ENCODE data around the gene ARL8A.
"Not testable (repeated sequence)": the region's sequence is repeated elsewhere in the genome, so short reads cannot be mapped to it uniquely, and the experiment has no call there.

Gene ARL8A

GRCh38 chr1:202144402-202145067 lies at the start of gene ARL8A:
ARL8A (minus strand) TSS chr1:202144737; CDS start chr1:202144572, 165 bp downstream.
- DNase-seq (ENCODE audit: low read depth in 2 of 2), result no peak

- no peak for DNase-seq (ENCODE audit: low read depth in 2 of 2)
Observed at GRCh38 chr1:202194328-202194648, 49.8 kb upstream of the ARL8A start.

- no peak for DNase-seq (ENCODE audit: low read depth in 2 of 2)
Observed at GRCh38 chr1:202193614-202194327, 49.2 kb upstream of the ARL8A start, which contains the start of gene LGR6. LGR6 (plus strand) TSS chr1:202193799; CDS start chr1:202193990, 191 bp downstream.

GRCh38 chr1:202192770-202193613 lies 48.5 kb upstream of the ARL8A start:
- DNase-seq (ENCODE audit: low read depth in 2 of 2), result peak; percentile 44 to 54

DNA sequence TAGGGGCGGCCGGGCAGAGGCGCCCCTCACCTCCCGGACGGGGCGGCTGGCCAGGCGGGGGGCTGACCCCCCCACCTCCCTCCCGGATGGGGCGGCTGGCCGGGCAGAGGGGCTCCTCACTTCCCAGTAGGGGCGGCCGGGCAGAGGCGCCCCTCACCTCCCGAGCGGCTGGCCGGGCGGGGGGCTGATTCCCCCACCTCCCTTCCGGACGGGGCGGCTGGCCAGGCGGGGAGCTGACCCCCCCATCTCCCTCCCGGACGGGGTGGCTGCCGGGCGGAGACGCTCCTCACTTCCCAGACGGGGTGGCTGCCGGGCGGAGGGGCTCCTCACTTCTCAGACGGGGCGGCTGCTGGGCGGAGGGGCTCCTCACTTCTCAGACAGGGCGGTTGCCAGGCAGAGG lies 46.9 kb upstream of the ARL8A start:
- DNase-seq (ENCODE audit: low read depth in 2 of 2), result not testable (repeated sequence)

DNA sequence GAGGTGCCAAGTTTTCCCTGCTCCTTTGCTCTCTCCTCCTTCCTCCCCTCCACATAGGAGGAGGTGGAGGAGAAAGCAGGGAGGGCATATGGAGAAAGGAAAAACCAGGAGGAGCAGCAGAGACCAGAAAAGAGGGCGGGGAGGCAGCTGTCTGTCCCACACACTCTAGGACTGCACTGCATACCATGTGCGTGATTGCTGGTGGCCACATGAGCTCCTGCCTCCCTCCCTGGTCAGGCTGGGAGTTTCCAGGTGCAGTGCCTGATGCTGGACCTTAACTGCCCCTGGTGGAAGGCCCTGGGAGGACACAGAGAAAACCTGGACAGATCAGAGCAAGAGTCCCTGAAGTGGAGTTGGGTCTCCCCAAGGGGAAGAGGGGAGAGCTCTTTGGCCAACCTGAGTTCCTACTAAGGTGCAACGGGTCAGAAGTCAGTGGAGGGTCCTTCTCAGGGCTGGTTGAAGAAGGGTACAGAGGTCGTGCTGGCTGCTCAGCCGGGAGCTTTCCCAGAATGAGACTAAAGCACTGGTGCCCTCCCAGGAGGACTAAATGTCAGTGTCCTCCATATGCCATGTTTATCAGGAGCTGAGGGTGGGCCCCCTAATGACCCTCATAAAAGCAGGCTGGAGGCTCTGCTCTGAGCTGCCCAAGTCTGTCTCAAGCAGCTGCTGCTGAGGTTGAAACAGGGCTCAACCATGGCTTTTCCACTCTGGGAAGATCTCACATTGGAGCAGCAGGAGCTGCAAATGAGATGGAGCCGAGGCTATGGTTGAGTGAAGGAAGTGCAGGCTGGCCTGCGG lies 45.6 kb upstream of the ARL8A start:
- DNase-seq (ENCODE audit: low read depth in 2 of 2), result no peak

DNA sequence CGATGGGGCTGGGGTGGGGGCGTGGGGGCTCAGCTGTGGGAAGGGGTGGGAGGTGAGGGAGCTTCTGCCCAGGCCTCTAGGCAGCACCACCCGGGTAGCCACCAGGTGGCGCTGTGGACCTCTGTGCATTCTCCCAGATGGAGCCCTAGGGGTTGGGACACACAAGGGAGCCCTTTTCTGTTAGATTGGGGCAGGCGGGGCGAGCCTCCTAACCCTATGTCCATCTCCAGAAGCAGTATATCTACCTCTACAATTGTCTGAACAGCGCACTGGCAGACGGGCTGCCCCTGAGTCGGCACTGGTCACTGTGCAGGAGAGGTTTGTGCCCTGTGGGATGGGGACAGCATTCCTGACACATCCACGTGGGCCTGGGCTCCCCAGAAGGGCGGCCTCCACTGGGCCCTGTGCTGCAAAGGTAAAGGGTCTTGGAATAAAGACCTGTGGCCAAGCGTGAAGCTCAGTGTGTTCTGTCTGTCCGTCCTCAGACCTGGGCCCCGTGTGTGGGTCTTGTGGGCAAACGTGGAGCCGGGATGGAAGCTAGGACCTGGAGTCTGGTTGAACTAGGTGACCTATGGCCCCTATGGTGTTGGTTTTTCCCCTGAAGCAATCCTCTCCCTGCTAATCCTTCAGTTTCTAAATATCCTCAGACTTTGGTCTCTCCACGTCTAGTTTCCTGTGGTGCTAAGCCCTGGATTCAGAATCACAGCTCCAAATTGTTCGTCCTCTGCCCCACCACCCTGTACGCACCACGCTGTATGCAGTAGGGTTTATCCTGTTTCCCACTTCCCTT lies 44.7 kb upstream of the ARL8A start:
- peak; percentile 76 to 78 for DNase-seq (ENCODE audit: low read depth in 2 of 2)

GRCh38 chr1:202187697-202188407 lies 43.3 kb upstream of the ARL8A start:
- no peak for DNase-seq (ENCODE audit: low read depth in 2 of 2)

- DNase-seq (ENCODE audit: low read depth in 2 of 2), result no peak
Observed at GRCh38 chr1:202187041-202187671, 42.6 kb upstream of the ARL8A start.

GRCh38 chr1:202186327-202186726 lies 41.8 kb upstream of the ARL8A start:
- no peak for DNase-seq (ENCODE audit: low read depth in 2 of 2)

GRCh38 chr1:202184750-202185460 lies 40.4 kb upstream of the ARL8A start:
- peak; percentile 64 to 76 for DNase-seq (ENCODE audit: low read depth in 2 of 2)

GRCh38 chr1:202182040-202182877 lies 37.7 kb upstream of the ARL8A start:
- DNase-seq (ENCODE audit: low read depth in 2 of 2), result no peak

GRCh38 chr1:202181586-202181985 lies 37.0 kb upstream of the ARL8A start:
- no peak for DNase-seq (ENCODE audit: low read depth in 2 of 2)

DNA sequence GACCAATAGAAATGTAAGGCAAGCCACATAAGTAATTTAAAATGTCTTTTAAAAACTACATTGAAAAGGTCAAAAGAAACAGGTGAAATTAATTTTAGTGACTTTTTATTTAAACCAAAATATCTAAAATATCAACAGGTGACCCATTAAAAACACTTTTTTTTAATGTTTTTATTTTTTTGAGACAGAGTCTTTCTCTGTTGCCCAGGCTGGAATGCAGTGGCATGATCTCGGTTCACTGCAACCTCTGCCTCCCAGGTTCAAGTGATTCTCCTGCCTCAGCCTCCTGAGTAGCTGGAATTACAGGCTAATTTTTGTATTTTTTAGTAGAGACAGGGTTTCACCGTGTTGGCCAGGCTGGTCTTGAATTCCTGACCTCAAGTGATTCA lies 36.2 kb upstream of the ARL8A start:
- not testable (repeated sequence) for DNase-seq (ENCODE audit: low read depth in 2 of 2)

DNA sequence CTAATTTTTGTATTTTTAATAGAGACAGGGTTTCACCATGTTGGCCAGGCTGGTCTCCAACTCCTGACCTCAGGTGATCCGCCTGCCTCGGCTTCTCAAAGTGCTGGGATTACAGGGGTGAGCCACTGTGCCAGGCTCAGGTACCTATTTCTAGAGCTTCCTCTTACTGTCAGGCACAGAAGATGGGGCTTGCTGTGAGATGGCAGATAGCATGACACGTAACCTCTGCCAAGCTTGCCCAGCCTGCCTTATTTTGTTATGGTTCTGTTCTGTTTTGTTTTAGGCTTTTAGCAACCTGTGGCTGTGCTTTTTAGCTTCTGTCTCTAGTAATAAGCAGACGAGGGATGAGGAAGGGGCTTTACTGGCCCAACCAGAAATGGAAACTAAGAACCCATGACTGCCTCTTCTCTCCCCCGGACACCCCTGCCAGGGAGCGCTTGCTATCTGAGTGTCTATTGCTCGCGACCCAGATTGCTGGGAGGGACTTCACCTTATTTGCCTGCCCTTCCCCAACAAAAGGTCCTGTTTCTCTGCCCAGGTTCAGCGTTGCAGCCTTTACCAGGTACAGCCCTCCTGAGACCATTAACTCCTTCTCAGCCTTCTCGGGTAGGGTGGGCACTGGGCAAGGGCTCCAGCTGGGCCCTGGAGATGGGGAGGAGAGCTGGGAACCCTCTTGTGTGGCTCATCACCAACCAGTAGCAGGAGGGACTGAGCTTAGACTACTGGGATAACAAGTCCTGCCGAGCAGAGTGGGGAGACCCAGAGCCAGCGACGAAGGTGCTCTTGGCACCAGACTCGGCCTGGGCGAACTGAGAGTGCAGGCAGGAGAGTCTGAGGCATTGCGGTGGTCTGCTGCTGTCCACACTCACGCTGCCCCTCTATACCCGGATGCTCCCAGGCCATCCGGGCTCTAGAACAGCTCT lies 35.6 kb upstream of the ARL8A start:
- DNase-seq (ENCODE audit: low read depth in 2 of 2), result no peak

DNA sequence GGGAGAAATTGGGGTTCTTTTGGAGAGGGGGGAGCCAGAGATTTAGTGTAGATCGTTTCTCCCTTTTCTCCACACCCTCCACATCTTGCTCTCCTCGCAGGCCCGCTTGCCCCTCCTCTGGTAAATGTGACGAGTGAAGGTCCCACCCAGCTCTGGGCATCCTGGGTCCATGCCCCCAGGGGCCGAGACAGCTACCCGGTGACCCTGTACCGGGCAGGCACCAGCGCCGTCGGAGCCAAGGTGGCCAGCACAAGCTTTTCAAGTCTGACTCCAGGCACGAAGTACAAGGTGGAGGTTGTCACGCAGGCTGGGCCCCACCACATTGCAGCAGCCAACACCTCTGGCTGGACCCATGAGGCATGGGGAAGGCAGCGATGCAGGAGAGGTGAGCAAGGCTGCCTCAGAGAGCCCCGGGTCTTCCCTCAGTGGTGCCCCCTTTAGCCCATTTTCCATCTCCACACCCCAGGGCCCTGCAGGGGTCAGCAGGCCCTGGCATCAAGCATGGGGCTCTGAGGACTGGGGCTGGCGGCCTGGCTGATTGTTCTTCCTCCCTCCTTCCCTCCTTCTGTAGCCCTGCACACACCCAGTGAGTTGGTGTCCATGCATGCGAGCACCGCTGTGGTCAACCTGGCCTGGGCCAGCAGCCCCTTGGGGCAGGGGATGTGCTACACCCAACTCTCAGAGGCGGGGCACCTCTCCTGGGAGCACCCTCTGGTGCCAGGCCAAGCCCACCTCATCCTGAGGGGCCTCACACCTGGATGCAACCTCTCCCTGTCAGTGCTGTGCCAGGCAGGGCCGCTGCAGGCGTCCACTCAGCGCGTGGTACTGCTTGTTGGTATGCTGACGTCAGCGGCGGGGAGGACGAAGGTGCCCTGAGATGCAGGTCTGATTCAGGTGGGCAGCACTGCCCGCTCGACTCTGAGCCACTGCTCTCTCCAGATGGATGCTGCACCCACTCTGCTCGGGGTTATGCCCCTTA lies 32.7 kb upstream of the ARL8A start:
- DNase-seq (ENCODE audit: low read depth in 2 of 2), result no peak
